Measurements from ENCODE around the gene SEC11A. TPM values are rescaled to one million over a fixed set of nuclear protein-coding genes. Genes with fewer than 3 reads are reported as not detected.

Gene SEC11A
- total and polyA plus RNA-seq, 4 donors: 56.7 to 90.2 (median 71.3) TPM

DNA sequence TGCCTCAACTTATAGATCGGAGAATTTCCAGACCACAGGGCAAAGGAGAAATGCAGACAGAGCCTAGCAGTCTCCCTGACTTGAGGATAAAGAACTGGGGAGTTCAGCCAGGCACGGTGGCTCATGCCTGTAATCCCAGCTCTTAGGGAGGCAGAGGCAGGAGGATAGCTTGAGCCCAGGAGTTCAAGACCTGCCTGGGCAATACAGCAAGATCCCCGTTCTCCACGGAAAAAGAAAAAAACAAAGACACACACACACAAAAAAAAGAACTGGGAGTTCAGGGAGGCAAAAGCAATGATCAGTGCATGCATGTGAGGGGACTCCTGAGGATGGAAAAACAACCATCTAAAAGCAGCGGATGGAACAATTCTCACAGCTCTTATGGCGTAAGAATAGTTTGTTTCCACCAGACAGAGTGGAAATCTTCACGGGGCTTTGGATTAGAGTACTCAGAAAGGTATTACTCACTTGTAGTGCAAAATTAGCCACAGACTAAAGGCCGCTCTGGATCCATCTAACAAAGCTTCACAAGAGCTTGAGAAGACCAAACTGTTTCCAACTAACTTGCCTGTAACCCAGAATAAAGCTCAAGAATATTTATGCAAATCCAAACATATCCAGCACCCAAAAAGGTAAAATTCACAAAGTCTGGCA is 16.3 kb downstream of the SEC11A start:
- Histone ChIP-seq H3K36me3 (ENCODE audit: control insufficient read depth in 4 of 4, insufficient read depth in 3 of 4, low read depth in 1 of 4, low read length in 3 of 4) (peaks cover 0 to 2% (median 0%) of the 10 kb centered on the region in 4 donors), H3K4me1 (ENCODE audit: control insufficient read depth in 4 of 4, insufficient read depth in 4 of 4, low read length in 3 of 4) (peaks cover 8 to 24% (median 16%) of the 10 kb centered on the region in 4 donors), H3K9me3 (ENCODE audit: control insufficient read depth in 4 of 4, low read length in 3 of 4) (no peaks in the 10 kb centered on the region), H3K9ac (ENCODE audit: low read depth in 1 of 2, low read length in 2 of 2) (no peak overlapping the region), H3K27me3 (ENCODE audit: control insufficient read depth in 4 of 4, insufficient read depth in 4 of 4, low read length in 3 of 4) (no peaks in the 10 kb centered on the region), H3K4me3 (ENCODE audit: low read depth in 1 of 3, low read length in 3 of 3) (no peak overlapping the region), H3K27ac (ENCODE audit: low read depth in 1 of 2, low read length in 2 of 2) (no peak overlapping the region)
- WGBS: 94% methylated on average over 8 of the region's 8 CpGs
- no peak for TF ChIP-seq EGR1 (IDR thresholded peaks at IDR 0.05; ENCODE audit: low read depth in 2 of 2)
- TF ChIP-seq, protein P1, sequence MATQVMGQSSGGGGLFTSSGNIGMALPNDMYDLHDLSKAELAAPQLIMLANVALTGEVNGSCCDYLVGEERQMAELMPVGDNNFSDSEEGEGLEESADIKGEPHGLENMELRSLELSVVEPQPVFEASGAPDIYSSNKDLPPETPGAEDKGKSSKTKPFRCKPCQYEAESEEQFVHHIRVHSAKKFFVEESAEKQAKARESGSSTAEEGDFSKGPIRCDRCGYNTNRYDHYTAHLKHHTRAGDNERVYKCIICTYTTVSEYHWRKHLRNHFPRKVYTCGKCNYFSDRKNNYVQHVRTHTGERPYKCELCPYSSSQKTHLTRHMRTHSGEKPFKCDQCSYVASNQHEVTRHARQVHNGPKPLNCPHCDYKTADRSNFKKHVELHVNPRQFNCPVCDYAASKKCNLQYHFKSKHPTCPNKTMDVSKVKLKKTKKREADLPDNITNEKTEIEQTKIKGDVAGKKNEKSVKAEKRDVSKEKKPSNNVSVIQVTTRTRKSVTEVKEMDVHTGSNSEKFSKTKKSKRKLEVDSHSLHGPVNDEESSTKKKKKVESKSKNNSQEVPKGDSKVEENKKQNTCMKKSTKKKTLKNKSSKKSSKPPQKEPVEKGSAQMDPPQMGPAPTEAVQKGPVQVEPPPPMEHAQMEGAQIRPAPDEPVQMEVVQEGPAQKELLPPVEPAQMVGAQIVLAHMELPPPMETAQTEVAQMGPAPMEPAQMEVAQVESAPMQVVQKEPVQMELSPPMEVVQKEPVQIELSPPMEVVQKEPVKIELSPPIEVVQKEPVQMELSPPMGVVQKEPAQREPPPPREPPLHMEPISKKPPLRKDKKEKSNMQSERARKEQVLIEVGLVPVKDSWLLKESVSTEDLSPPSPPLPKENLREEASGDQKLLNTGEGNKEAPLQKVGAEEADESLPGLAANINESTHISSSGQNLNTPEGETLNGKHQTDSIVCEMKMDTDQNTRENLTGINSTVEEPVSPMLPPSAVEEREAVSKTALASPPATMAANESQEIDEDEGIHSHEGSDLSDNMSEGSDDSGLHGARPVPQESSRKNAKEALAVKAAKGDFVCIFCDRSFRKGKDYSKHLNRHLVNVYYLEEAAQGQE (IDR thresholded peaks at IDR 0.05): no peak
- DNase-seq (ENCODE audit: low spot score): no peak

DNA sequence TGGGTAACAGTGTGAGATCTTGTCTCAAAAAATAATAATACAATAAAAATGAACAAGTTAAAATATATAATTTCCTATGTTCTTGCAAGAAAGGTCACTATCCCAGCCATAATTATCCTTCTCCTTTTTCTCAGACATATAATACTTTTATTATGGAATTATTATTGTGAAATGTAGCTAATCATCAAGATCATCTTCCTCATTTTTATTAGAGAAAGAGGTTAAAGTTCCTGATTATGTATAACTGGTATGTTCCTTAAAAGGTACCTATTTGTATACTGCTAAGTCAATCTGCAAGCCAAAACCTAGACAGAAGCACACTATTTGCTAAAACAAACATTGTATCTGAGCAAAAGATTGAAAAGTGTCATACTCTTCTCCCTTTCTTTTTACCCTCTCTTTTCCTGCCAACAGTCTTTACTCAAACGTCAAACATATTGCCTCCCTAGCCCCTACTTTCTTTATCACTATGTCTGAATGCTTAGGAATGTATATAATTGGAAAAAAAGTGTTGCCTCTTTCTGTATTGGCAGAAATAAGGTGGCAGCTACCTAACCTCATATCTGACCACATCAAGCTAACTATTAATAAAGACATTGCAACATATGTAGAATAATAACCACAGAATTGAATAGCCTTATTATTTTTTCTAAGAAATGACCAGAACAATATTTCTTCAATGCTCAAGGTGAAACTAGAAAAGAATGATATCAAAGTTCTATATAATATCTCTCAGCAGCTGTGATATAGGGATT is 18.5 kb downstream of the SEC11A start:
- Histone ChIP-seq H3K27me3 (ENCODE audit: control insufficient read depth in 4 of 4, insufficient read depth in 4 of 4, low read length in 3 of 4) (no peaks in the 10 kb centered on the region), H3K27ac (ENCODE audit: low read depth in 1 of 2, low read length in 2 of 2) (peak overlapping the region in 1 of 2 donors; percentile 45), H3K36me3 (ENCODE audit: control insufficient read depth in 4 of 4, insufficient read depth in 3 of 4, low read depth in 1 of 4, low read length in 3 of 4) (peaks cover 0 to 2% (median 0%) of the 10 kb centered on the region in 4 donors), H3K9me3 (ENCODE audit: control insufficient read depth in 4 of 4, low read length in 3 of 4) (no peaks in the 10 kb centered on the region), H3K4me3 (ENCODE audit: low read depth in 1 of 3, low read length in 3 of 3) (no peak overlapping the region), H3K4me1 (ENCODE audit: control insufficient read depth in 4 of 4, insufficient read depth in 4 of 4, low read length in 3 of 4) (peaks cover 3 to 9% (median 8%) of the 10 kb centered on the region in 4 donors), H3K9ac (ENCODE audit: low read depth in 1 of 2, low read length in 2 of 2) (peak overlapping the region in 1 of 2 donors; percentile 29)
- TF ChIP-seq JUND (IDR thresholded peaks at IDR 0.05): no peak
- TF ChIP-seq, protein P2, sequence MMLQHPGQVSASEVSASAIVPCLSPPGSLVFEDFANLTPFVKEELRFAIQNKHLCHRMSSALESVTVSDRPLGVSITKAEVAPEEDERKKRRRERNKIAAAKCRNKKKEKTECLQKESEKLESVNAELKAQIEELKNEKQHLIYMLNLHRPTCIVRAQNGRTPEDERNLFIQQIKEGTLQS (IDR thresholded peaks at IDR 0.05): no peak
- TF ChIP-seq RAD21 (IDR thresholded peaks at IDR 0.05): no peak
- no peak for TF ChIP-seq HNF4A (conservative IDR thresholded peaks at IDR 0.05)
- TF ChIP-seq, protein P3, sequence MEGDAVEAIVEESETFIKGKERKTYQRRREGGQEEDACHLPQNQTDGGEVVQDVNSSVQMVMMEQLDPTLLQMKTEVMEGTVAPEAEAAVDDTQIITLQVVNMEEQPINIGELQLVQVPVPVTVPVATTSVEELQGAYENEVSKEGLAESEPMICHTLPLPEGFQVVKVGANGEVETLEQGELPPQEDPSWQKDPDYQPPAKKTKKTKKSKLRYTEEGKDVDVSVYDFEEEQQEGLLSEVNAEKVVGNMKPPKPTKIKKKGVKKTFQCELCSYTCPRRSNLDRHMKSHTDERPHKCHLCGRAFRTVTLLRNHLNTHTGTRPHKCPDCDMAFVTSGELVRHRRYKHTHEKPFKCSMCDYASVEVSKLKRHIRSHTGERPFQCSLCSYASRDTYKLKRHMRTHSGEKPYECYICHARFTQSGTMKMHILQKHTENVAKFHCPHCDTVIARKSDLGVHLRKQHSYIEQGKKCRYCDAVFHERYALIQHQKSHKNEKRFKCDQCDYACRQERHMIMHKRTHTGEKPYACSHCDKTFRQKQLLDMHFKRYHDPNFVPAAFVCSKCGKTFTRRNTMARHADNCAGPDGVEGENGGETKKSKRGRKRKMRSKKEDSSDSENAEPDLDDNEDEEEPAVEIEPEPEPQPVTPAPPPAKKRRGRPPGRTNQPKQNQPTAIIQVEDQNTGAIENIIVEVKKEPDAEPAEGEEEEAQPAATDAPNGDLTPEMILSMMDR (IDR thresholded peaks at IDR 0.05; ENCODE audit: low read depth, low read length, missing input control): no peak
- no peak for TF ChIP-seq NR2F2 (IDR thresholded peaks at IDR 0.05)
- TF ChIP-seq TAF1 (conservative IDR thresholded peaks at IDR 0.05): no peak
- no peak for TF ChIP-seq RXRA (IDR thresholded peaks at IDR 0.05)
- TF ChIP-seq, protein P4, sequence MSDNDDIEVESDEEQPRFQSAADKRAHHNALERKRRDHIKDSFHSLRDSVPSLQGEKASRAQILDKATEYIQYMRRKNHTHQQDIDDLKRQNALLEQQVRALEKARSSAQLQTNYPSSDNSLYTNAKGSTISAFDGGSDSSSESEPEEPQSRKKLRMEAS (IDR thresholded peaks at IDR 0.05): no peak
- TF ChIP-seq, protein P5, sequence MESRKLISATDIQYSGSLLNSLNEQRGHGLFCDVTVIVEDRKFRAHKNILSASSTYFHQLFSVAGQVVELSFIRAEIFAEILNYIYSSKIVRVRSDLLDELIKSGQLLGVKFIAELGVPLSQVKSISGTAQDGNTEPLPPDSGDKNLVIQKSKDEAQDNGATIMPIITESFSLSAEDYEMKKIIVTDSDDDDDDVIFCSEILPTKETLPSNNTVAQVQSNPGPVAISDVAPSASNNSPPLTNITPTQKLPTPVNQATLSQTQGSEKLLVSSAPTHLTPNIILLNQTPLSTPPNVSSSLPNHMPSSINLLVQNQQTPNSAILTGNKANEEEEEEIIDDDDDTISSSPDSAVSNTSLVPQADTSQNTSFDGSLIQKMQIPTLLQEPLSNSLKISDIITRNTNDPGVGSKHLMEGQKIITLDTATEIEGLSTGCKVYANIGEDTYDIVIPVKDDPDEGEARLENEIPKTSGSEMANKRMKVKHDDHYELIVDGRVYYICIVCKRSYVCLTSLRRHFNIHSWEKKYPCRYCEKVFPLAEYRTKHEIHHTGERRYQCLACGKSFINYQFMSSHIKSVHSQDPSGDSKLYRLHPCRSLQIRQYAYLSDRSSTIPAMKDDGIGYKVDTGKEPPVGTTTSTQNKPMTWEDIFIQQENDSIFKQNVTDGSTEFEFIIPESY (IDR thresholded peaks at IDR 0.05): no peak
- no peak for TF ChIP-seq EGR1 (IDR thresholded peaks at IDR 0.05; ENCODE audit: low read depth in 2 of 2)
- TF ChIP-seq, protein P1 (IDR thresholded peaks at IDR 0.05): no peak
- no peak for TF ChIP-seq FOXA2 (IDR thresholded peaks at IDR 0.05)
- no peak for TF ChIP-seq FOXA1 (IDR thresholded peaks at IDR 0.05)
- no peak for TF ChIP-seq YY1 (IDR thresholded peaks at IDR 0.05)
- no peak for TF ChIP-seq SP1 (IDR thresholded peaks at IDR 0.05)
- TF ChIP-seq GABPA (IDR thresholded peaks at IDR 0.05 in 1 of 2, conservative IDR thresholded peaks at IDR 0.05 in 1 of 2): no peak
- TF ChIP-seq HNF4G (IDR thresholded peaks at IDR 0.05): no peak
- DNase-seq (ENCODE audit: low spot score): no peak
- WGBS: 11% methylated on average over 1 of the region's 1 CpG

All from liver (tissue), 9 donors.